ENCODE results near the gene CEP350.

The CEP350 gene

GRCh38 chr1:180157108-180157507 lies 202.5 kb downstream of the CEP350 start:
- DNase-seq (ENCODE audit: low spot score) = no peak

- DNase-seq (ENCODE audit: low spot score) = peak; percentile 8
These were observed 203.0 kb downstream of the CEP350 start for GRCh38 chr1:180157576-180158057.

- no peak for DNase-seq (ENCODE audit: low spot score)
These were observed 203.8 kb downstream of the CEP350 start for GRCh38 chr1:180158149-180159147.

- DNase-seq (ENCODE audit: low spot score) = no peak
These were observed 205.7 kb downstream of the CEP350 start for GRCh38 chr1:180160357-180160756.

GRCh38 chr1:180163041-180163440 lies 208.4 kb downstream of the CEP350 start:
- no peak for DNase-seq (ENCODE audit: low spot score)

All from LoVo (cell line).